ENCODE results near the gene SYDE1. TPM values are rescaled to one million over a fixed set of nuclear protein-coding genes. Genes with fewer than 3 reads are reported as not detected.
A peak's percentile ranks its signal among the peaks of the same experiment; 100 is the strongest.

SYDE1 gene
- total RNA-seq, 1 experiment from 2014 or later = 37.7 TPM

- H3K36me3 ChIP-seq = peaks cover 18% of the 10 kb centered on the region
- peaks cover 20% of the 10 kb centered on the region for H3K9me3 ChIP-seq (replicated peaks)
- DNase-seq = no peak
- no peaks in the 10 kb centered on the region for H3K27me3 ChIP-seq
- H3K4me3 ChIP-seq = no peak overlapping the region
- H3K27ac ChIP-seq = no peak overlapping the region
- no peaks in the 10 kb centered on the region for H3K4me1 ChIP-seq
Observed at GRCh38 chr19:15156391-15156790, 49.2 kb downstream of the SYDE1 start.

- H3K4me3 ChIP-seq = no peak overlapping the region
- H3K27me3 ChIP-seq = no peaks in the 10 kb centered on the region
- peaks cover 19% of the 10 kb centered on the region for H3K9me3 ChIP-seq (replicated peaks)
- peak in 1 of 2 experiments; percentile 49 for DNase-seq
- no peaks in the 10 kb centered on the region for H3K4me1 ChIP-seq
- H3K27ac ChIP-seq = no peak overlapping the region
- H3K36me3 ChIP-seq = peaks cover 41% of the 10 kb centered on the region
Observed at GRCh38 chr19:15159251-15159650, 52.0 kb downstream of the SYDE1 start.

GRCh38 chr19:15161028-15161984 lies 54.1 kb downstream of the SYDE1 start:
- Histone ChIP-seq H3K4me3 (no peak overlapping the region), H3K36me3 (peaks cover 54% of the 10 kb centered on the region)
- peak; percentile 46 to 64 for DNase-seq

More at GRCh38 chr19:15161028-15161984, 54.1 kb downstream of the SYDE1 start:
- H3K27ac ChIP-seq = no peak overlapping the region
- no peaks in the 10 kb centered on the region for H3K4me1 ChIP-seq
- H3K9me3 ChIP-seq (replicated peaks) = peaks cover 16% of the 10 kb centered on the region
- no peaks in the 10 kb centered on the region for H3K27me3 ChIP-seq

Other genes with a start within 250 kb of the SYDE1 start
- not detected in 2 replicates for gene OR7A17, start 221.3 kb upstream of the SYDE1 start, total RNA-seq (2014; rRNA removed; shearing (Covaris generic))
- gene OR7C2, start 165.9 kb upstream of the SYDE1 start, total RNA-seq (2014; rRNA removed; shearing (Covaris generic)) = not detected in 2 replicates
- gene SLC1A6, start 127.5 kb upstream of the SYDE1 start, total RNA-seq (2014; rRNA removed; shearing (Covaris generic)) = not detected in 2 replicates
- gene CASP14, start 57.9 kb upstream of the SYDE1 start, total RNA-seq (2014; rRNA removed; shearing (Covaris generic)) = 0.02 TPM in 1 of 2 replicates, not detected in the other
- not detected in 2 replicates for gene OR1I1, start 25.2 kb upstream of the SYDE1 start, total RNA-seq (2014; rRNA removed; shearing (Covaris generic))
- gene NOTCH3, start 93.6 kb downstream of the SYDE1 start, total RNA-seq (2014; rRNA removed; shearing (Covaris generic)) = 43.7 and 48.2 TPM in 2 replicates
- gene EPHX3, start 125.0 kb downstream of the SYDE1 start, total RNA-seq (2014; rRNA removed; shearing (Covaris generic)) = 0.18 TPM in 1 of 2 replicates, not detected in the other
- 48.6 and 50.4 TPM in 2 replicates for gene BRD4, start 225.1 kb downstream of the SYDE1 start, total RNA-seq (2014; rRNA removed; shearing (Covaris generic))

Measured in SJCRH30 (cell line).